HCT116 (cell line): ENCODE data around the gene NPM3. TPM values are rescaled to one million over a fixed set of nuclear protein-coding genes. Genes with fewer than 3 reads are reported as not detected.

Experiments used
- ATAC-seq: fragments of 200-7000 bp; cut with Tn5 transposase; 2 replicates; pipeline ENCODE4 v1.9.1; 2020; ENCODE audit warnings: mild to moderate bottlenecking, moderate library complexity
- BruUV-seq: library from RNA; stranded (reverse); fragments of 400-500 nt; replicated peaks from 2 replicates; lab custom pipeline; 2021; lab: Mats Ljungman, UMichigan
- CTCF ChIA-PET: fragments of 300-600 bp; sonication (Branson Sonifier 250); formaldehyde crosslinking; loops from one replicate; lab custom pipeline; 2021; ENCODE audit warnings: antibody characterized with exemption; lab: Charles Lee
- POLR2A ChIA-PET: fragments of 300-600, 350-600 bp; sonication (Branson Sonifier 250); formaldehyde crosslinking; loops from one replicate; lab custom pipeline; 2021; ENCODE audit warnings: antibody characterized with exemption; lab: Charles Lee
- RAD21 ChIA-PET, 2 experiments: fragments of 300-600 bp; sonication (Branson Sonifier 250); formaldehyde crosslinking; loops; one replicate each; lab custom pipeline; 2023; ENCODE audit warnings: low total read pairs in 2 of 2; ENCODE audit not compliant: uncharacterized antibody in 2 of 2, unreplicated experiment in 2 of 2, low non-redundant PET in 1 of 2; lab: Charles Lee
- DNase-seq: peaks from one replicate; pipeline ENCODE4 v3.0.0-alpha.2; 2010; ENCODE audit warnings: low read depth, low spot score
- H2AFZ ChIP-seq: fragments of 200-600 bp; shearing (Covaris generic), sonication (generic); 2 replicates; pipeline ENCODE4 v1.6.1; 2017; ENCODE audit warnings: low read depth, mixed run types, mixed read lengths, antibody characterized with exemption, low read length; ENCODE audit not compliant: poor library complexity, severe bottlenecking
- H3K27ac ChIP-seq: 2 replicates; pipeline ENCODE4 v1.5.1; 2012; ENCODE audit warnings: low read depth, low read length
- H3K27me3 ChIP-seq: fragments of 200-600 bp; sonication (generic); 2 replicates; pipeline ENCODE4 v1.6.1; 2016; ENCODE audit warnings: mixed run types, low read length, mixed read lengths; ENCODE audit not compliant: insufficient read depth
- H3K36me3 ChIP-seq, 2 experiments: fragments of 200-500 bp in 1 of 2; fragments of 200-600 bp in 1 of 2; sonication (Bioruptor generic) in 1 of 2; sonication (generic) in 1 of 2; 2 replicates each; pipeline versions ENCODE4 v1.5.1 to v1.6.1; 2014 to 2016; ENCODE audit warnings: low read length in 2 of 2, inconsistent platforms in 1 of 2, mixed read lengths in 1 of 2, mixed run types in 1 of 2; ENCODE audit not compliant: insufficient read depth in 2 of 2, control insufficient read depth in 1 of 2
- H3K4me1 ChIP-seq, 2 experiments: fragments of 200-600 bp in 1 of 2; sonication (generic) in 1 of 2; 2 replicates each; pipeline versions ENCODE4 v1.5.1 to v1.6.1; 2012 to 2017; ENCODE audit warnings: low read length in 2 of 2, inconsistent platforms in 1 of 2, mild to moderate bottlenecking in 1 of 2, mixed read lengths in 1 of 2, mixed run types in 1 of 2, moderate library complexity in 1 of 2; ENCODE audit not compliant: insufficient read depth in 2 of 2, control insufficient read depth in 1 of 2
- H3K4me2 ChIP-seq: fragments of 200-600 bp; sonication (generic); 2 replicates; pipeline ENCODE4 v1.6.1; 2017; ENCODE audit warnings: mixed run types, low read length, mixed read lengths
- H3K4me3 ChIP-seq, 2 experiments: fragments of 200-600 bp in 1 of 2; sonication (generic) in 1 of 2; replicated peaks in 1 of 2; 2 replicates each; pipeline ENCODE4 v1.5.1; 2011 to 2016; ENCODE audit warnings: low read length in 2 of 2, control low read depth in 1 of 2, low read depth in 1 of 2, mild to moderate bottlenecking in 1 of 2, mixed read lengths in 1 of 2, mixed run types in 1 of 2
- H3K79me2 ChIP-seq: fragments of 200-600 bp; sonication (generic); 2 replicates; pipeline ENCODE4 v1.6.1; 2017; ENCODE audit warnings: mild to moderate bottlenecking, mixed run types, low read length, moderate library complexity, mixed read lengths; ENCODE audit not compliant: insufficient read depth
- H3K9ac ChIP-seq: fragments of 200-600 bp; sonication (generic); 2 replicates; pipeline ENCODE4 v1.6.1; 2016; ENCODE audit warnings: low read length, mixed read lengths
- H3K9me2 ChIP-seq: fragments of 200-600 bp; sonication (generic), shearing (Covaris generic); 2 replicates; pipeline ENCODE4 v1.6.1; 2017; ENCODE audit warnings: mixed run types, mild to moderate bottlenecking, moderate library complexity; ENCODE audit not compliant: insufficient read depth
- H3K9me3 ChIP-seq, 2 experiments: fragments of 200-500 bp in 1 of 2; fragments of 200-600 bp in 1 of 2; sonication (Bioruptor generic) in 1 of 2; sonication (generic) in 1 of 2; 2 replicates each; pipeline ENCODE4 v1.6.1; 2014 to 2017; ENCODE audit warnings: low read length in 2 of 2, mixed read lengths in 2 of 2, inconsistent platforms in 1 of 2, low read depth in 1 of 2, mild to moderate bottlenecking in 1 of 2, mixed run types in 1 of 2, moderate library complexity in 1 of 2; ENCODE audit not compliant: control insufficient read depth in 1 of 2, insufficient read depth in 1 of 2
- H4K20me1 ChIP-seq: fragments of 200-600 bp; sonication (generic), shearing (Covaris generic); 2 replicates; pipeline ENCODE4 v1.6.1; 2017; ENCODE audit warnings: mixed run types, mild to moderate bottlenecking, moderate library complexity; ENCODE audit not compliant: insufficient read depth
- CBX3 ChIP-seq: IDR thresholded peaks from 2 replicates; pipeline ENCODE4 v1.6.1; 2012; ENCODE audit warnings: low read depth
- EZH2 ChIP-seq: fragments of 200-600 bp; sonication (generic); IDR thresholded peaks from 2 replicates; pipeline ENCODE4 v1.6.1; 2017; ENCODE audit warnings: antibody characterized with exemption, mixed run types
- EZH2phosphoT487 ChIP-seq: fragments of 200-600 bp; IDR thresholded peaks from 2 replicates; pipeline ENCODE4 v1.6.1; 2018; ENCODE audit warnings: antibody characterized with exemption, borderline replicate concordance
- FOSL1 ChIP-seq: IDR thresholded peaks from 2 replicates; pipeline ENCODE4 v1.6.1; 2012; ENCODE audit warnings: low read depth
- POLR2A ChIP-seq: IDR thresholded peaks from 2 replicates; pipeline ENCODE4 v1.7.0; 2011; ENCODE audit warnings: borderline replicate concordance; ENCODE audit not compliant: insufficient read depth, insufficient read length; ENCODE audit errors: extremely low read depth
- SIN3A ChIP-seq: IDR thresholded peaks from 2 replicates; pipeline ENCODE4 v1.6.1; 2012; ENCODE audit warnings: low read depth
- SP1 ChIP-seq: IDR thresholded peaks from 2 replicates; pipeline ENCODE4 v1.6.1; 2012; ENCODE audit warnings: low read depth
- SRF ChIP-seq: IDR thresholded peaks from 2 replicates; pipeline ENCODE4 v1.6.1; 2012; ENCODE audit warnings: low read depth
- TCF7L2 ChIP-seq: IDR thresholded peaks from 2 replicates; pipeline ENCODE4 v1.7.0; 2011; ENCODE audit warnings: borderline replicate concordance, inconsistent platforms; ENCODE audit not compliant: insufficient read depth, insufficient read length; ENCODE audit errors: extremely low read depth
- ZFX ChIP-seq: fragments of 450-650 bp; IDR thresholded peaks from 2 replicates; pipeline ENCODE4 v1.6.1; 2017
- ZNF274 ChIP-seq: fragments of 200-500 bp; sonication (Bioruptor generic); IDR thresholded peaks from 2 replicates; pipeline ENCODE4 v1.6.1; 2014; ENCODE audit warnings: mild to moderate bottlenecking, low read depth, low read length, inconsistent platforms
- intact Hi-C: fragments of 100-400 bp; cut with micrococcal nuclease; formaldehyde crosslinking; loops from 2 replicates; pipeline ENCODE4 v1.10.0; 2022
- total RNA-seq: library from RNA; stranded (reverse); gene quantifications from one replicate; pipeline ENCODE4 v1.2.1, GENCODE V29; 2021; ENCODE audit not compliant: unreplicated experiment
- TF ChIP-seq, protein P1 (sequence below): IDR thresholded peaks from 2 replicates; pipeline ENCODE4 v1.6.1; 2012; ENCODE audit warnings: low read depth

Gene NPM3
- total RNA-seq, 1 experiment from 2014 or later = 267 TPM

DNA sequence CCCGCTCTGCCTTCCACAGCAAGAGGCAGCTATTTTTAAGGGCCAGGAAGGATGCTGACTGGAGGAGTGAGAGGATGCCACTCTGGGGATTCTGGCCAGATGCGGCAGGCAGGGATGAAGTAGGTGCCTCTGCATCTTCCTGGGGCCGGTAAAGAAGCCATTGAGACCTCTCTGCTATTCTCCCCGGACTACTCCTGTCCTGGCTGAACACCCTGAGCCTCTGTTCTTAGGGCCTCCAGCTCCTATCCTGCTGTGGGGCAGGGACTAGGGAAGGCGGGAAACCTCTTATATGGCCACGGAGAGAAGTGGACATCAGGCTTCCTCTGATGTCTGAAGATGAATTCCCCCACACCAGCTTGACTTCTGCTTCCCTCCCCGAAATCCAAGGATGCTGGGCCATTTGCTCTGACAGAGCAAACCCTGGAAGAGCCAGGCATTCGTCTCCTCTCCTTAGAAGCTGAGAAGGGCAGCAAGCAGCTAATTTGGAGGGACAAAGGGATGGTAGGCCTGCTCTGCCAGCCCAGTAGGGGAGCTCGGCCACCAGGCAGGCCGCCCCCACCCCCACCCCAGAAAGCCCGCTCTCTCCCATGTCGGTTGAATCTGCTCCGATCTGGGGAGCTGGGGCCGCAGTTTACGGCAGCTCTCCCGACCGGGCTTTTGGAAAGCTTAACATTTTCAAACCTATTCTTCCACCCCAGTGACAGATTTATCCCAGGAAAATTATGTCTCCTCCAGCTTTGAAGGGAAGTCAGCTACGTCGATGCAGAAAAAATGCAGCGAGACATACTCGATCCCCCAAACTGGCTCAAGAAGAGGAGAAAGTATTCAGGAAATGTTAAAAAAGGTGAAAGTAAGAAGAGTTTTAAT is 10.1 kb downstream of the NPM3 start:
- Histone ChIP-seq H3K9me3 (no peaks in the 10 kb centered on the region), H3K9ac (no peak overlapping the region), H4K20me1 (no peaks in the 10 kb centered on the region), H3K4me2 (no peak overlapping the region), H3K4me3 (no peak overlapping the region), H3K27me3 (no peaks in the 10 kb centered on the region), H3K4me1 (no peaks in the 10 kb centered on the region), H2AFZ (no peak overlapping the region), H3K9me2 (no peaks in the 10 kb centered on the region), H3K36me3 (peaks cover 0 to 5% of the 10 kb centered on the region in 2 experiments; a peak in 1 of 4 replicates), H3K79me2 (no peaks in the 10 kb centered on the region), H3K27ac (no peak overlapping the region)
- POLR2A ChIA-PET = interaction anchor here (1.7 kb wide), 1 partner anchor 11 kb away, joined by 5 read pairs; the partner anchor contains the start of gene NPM3
- intact Hi-C loops = no loop called here
- DNase-seq (no peak), ATAC-seq (no peak)
- CTCF ChIA-PET = interaction anchor here (0.5 to 3.6 kb wide), 5 partner anchors 9 to 1144 kb away, joined by 3 to 22 read pairs (median 4); no protein-coding TSS in a partner anchor
- no TSS peak for BruUV-seq
- RAD21 ChIA-PET = interaction anchor here in 1 of 2 experiments (1.1 kb wide), 1 partner anchor 171 kb away, joined by 4 read pairs; no protein-coding TSS in a partner anchor
- no peak for TF ChIP-seq CBX3
- no peak for TF ChIP-seq ZNF274
- no peak for TF ChIP-seq EZH2phosphoT487
- TF ChIP-seq ZFX = no peak
- TF ChIP-seq TCF7L2 = no peak
- TF ChIP-seq, protein P1, sequence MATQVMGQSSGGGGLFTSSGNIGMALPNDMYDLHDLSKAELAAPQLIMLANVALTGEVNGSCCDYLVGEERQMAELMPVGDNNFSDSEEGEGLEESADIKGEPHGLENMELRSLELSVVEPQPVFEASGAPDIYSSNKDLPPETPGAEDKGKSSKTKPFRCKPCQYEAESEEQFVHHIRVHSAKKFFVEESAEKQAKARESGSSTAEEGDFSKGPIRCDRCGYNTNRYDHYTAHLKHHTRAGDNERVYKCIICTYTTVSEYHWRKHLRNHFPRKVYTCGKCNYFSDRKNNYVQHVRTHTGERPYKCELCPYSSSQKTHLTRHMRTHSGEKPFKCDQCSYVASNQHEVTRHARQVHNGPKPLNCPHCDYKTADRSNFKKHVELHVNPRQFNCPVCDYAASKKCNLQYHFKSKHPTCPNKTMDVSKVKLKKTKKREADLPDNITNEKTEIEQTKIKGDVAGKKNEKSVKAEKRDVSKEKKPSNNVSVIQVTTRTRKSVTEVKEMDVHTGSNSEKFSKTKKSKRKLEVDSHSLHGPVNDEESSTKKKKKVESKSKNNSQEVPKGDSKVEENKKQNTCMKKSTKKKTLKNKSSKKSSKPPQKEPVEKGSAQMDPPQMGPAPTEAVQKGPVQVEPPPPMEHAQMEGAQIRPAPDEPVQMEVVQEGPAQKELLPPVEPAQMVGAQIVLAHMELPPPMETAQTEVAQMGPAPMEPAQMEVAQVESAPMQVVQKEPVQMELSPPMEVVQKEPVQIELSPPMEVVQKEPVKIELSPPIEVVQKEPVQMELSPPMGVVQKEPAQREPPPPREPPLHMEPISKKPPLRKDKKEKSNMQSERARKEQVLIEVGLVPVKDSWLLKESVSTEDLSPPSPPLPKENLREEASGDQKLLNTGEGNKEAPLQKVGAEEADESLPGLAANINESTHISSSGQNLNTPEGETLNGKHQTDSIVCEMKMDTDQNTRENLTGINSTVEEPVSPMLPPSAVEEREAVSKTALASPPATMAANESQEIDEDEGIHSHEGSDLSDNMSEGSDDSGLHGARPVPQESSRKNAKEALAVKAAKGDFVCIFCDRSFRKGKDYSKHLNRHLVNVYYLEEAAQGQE = no peak
- TF ChIP-seq SP1 = no peak
- no peak for TF ChIP-seq SRF
- TF ChIP-seq EZH2 = no peak
- TF ChIP-seq POLR2A = no peak
- TF ChIP-seq FOSL1 = no peak
- TF ChIP-seq SIN3A = no peak
